T-helper 17 cell (primary cell): Measurements from ENCODE around the gene ATP4A. TPM values are rescaled to one million over a fixed set of nuclear protein-coding genes. Genes with fewer than 3 reads are reported as not detected.
"Not testable (repeated sequence)": the region's sequence is repeated elsewhere in the genome, so short reads cannot be mapped to it uniquely, and the experiment has no call there.

Experiments
- ATAC-seq: fragments of 150-1000 bp; cut with Tn5 transposase; 2 replicates; pipeline ENCODE4 v1.10.0; 2021; ENCODE audit warnings: mild to moderate bottlenecking, moderate library complexity
- DNase-seq, 3 donors: peaks; one replicate each; pipeline versions ENCODE4 v3.0.0 to v3.0.0-alpha.2; 2020 to 2021
- H3K9me3 ChIP-seq: one replicate; pipeline ENCODE4 v1.7.0; 2013; ENCODE audit warnings: low read length, mild to moderate bottlenecking; ENCODE audit not compliant: control insufficient read depth, poor library complexity, severe bottlenecking
- H3K27ac Mint-ChIP-seq: one replicate; pipeline ENCODE4 v1.8.0; 2022; ENCODE audit warnings: mild to moderate bottlenecking, moderate library complexity, mixed read lengths
- H3K27me3 Mint-ChIP-seq: one replicate; pipeline ENCODE4 v1.8.0; 2022; ENCODE audit warnings: mixed read lengths
- H3K36me3 Mint-ChIP-seq: one replicate; pipeline ENCODE4 v1.8.0; 2022; ENCODE audit warnings: low read depth, mixed read lengths
- H3K4me1 Mint-ChIP-seq: one replicate; pipeline ENCODE4 v1.8.0; 2022; ENCODE audit warnings: mild to moderate bottlenecking, mixed read lengths
- H3K4me3 Mint-ChIP-seq: one replicate; pipeline ENCODE4 v1.8.0; 2022; ENCODE audit warnings: mild to moderate bottlenecking, moderate library complexity, mixed read lengths
- total RNA-seq, 4 donors: library from RNA in 2 of 4; stranded (reverse) in 2 of 4; gene quantifications; one replicate each; pipeline ENCODE4 v1.2.3 and lab custom pipeline; 2022 to 2026

ATP4A gene
- total RNA-seq (not detected), total RNA-seq (lab: John Stamatoyannopoulos, UW) (0 reads per million in 2 donors)

GRCh38 chr19:35563207-35563829, at the start of gene ATP4A:
Gene ATP4A, minus strand, starts transcription at chr19:35563658. Its CDS starts 29 bp downstream, at chr19:35563629.
- Mint-ChIP-seq H3K27ac (no peak within 1 kb of the TSS), H3K4me3 (no peak within 1 kb of the TSS), H3K27me3 (peaks cover 67% of the 10 kb centered on the region), H3K36me3 (peaks cover 11% of the 10 kb centered on the region), H3K4me1 (peaks cover 14% of the 10 kb centered on the region)
- H3K9me3 ChIP-seq: no peaks in the 10 kb centered on the region
- DNase-seq: no peak
- ATAC-seq: no peak

DNA sequence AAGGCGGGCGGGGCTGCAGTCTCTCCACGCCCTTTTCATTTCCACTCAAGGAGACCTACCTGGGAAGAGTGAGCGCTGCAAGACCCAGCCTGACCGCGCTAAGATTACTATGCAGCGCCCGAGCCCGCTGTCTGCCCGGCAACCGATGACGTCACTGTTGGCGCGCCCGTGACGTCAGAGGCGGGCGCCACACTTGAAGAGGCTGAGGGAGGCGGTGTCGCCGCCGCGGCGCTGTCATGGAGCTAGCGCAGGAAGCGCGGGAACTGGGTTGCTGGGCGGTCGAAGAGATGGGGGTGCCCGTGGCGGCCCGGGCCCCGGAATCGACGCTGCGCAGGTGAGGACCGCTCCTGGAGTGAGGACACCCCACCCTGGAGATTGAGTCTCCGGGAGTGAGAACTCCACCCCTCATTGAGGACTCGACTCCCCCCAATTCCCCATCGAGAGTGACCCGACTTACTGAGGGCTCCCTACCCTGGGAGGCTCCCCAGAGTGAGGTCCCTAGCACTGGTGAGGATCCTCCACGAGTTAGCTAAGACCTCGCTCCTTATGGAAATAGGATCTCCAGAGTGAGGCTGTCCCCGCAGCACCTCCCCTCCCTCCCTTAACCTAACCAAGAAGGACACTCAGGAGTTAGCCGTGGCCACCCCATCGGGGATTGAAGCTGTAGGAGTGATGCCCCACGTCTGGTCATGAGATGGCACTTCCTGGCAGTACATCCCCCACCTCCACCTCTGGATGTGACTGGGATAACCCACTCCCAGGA, 49.3 kb upstream of the ATP4A start, which contains the start of gene HAUS5:
TSS of gene HAUS5 (plus strand) at position 177 of the 763 bp plus-strand sequence. CDS start at position 237, 60 bp downstream.
- ATAC-seq: peak; percentile 91
- H3K4me1 Mint-ChIP-seq: peaks cover 17% of the 10 kb centered on the region
- DNase-seq: peak; percentile 92 to 97 (median 93)
- peaks cover 2% of the 10 kb centered on the region for H3K36me3 Mint-ChIP-seq
- H3K27ac Mint-ChIP-seq: peak within 1 kb of the TSS; percentile 85
- no peaks in the 10 kb centered on the region for H3K9me3 ChIP-seq
- H3K4me3 Mint-ChIP-seq: peak within 1 kb of the TSS; percentile 85
- H3K27me3 Mint-ChIP-seq: no peaks in the 10 kb centered on the region

- Mint-ChIP-seq H3K4me1 (peaks cover 17% of the 10 kb centered on the region), H3K27ac (peak overlapping the region; percentile 85), H3K27me3 (no peaks in the 10 kb centered on the region), H3K36me3 (peaks cover 2% of the 10 kb centered on the region), H3K4me3 (peak overlapping the region; percentile 85)
- DNase-seq: no peak
- H3K9me3 ChIP-seq: no peaks in the 10 kb centered on the region
- ATAC-seq: no peak
Observed at GRCh38 chr19:35612224-35612558, 48.7 kb upstream of the ATP4A start.

DNA sequence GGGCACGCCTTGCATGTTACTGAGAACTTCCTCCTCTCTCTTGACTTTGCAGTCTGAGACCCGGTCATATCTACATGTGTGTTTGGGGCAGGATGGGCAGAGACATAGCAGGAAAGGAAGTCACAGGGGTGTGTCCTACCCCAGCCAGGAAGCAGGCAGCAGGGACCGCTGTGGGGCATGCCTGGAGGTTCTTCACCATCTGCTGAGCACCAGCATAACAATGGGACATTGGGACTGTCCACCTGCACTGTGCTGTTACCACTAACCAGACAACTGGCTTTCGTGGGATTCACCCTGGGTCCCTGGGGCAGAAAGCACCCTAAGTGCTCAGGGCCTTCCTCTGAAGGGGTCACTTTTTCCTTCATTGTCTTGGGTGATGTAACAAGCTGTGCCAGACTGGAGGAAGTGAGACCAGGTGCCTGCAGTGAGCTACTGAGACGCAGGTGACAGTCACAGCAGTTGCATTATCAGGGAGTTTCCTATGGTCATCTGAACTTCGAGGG, 46.4 kb upstream of the ATP4A start:
- DNase-seq (no peak), ATAC-seq (peak; percentile 46)
- H3K9me3 ChIP-seq: no peaks in the 10 kb centered on the region
- Mint-ChIP-seq H3K36me3 (no peaks in the 10 kb centered on the region), H3K4me1 (peaks cover 14% of the 10 kb centered on the region), H3K4me3 (peak overlapping the region; percentile 41), H3K27ac (peak overlapping the region; percentile 86), H3K27me3 (no peaks in the 10 kb centered on the region)

- no peaks in the 10 kb centered on the region for H3K9me3 ChIP-seq
- ATAC-seq (no peak), DNase-seq (no peak)
- Mint-ChIP-seq H3K27me3 (no peaks in the 10 kb centered on the region), H3K4me1 (peaks cover 16% of the 10 kb centered on the region), H3K27ac (peak overlapping the region; percentile 86), H3K4me3 (no peak overlapping the region), H3K36me3 (no peaks in the 10 kb centered on the region)
Observed at GRCh38 chr19:35608251-35608650, 44.8 kb upstream of the ATP4A start.

- no peak overlapping the region for H3K4me3 Mint-ChIP-seq
- no peaks in the 10 kb centered on the region for H3K27me3 Mint-ChIP-seq
- no peaks in the 10 kb centered on the region for H3K9me3 ChIP-seq
- H3K4me1 Mint-ChIP-seq: peaks cover 16% of the 10 kb centered on the region
- H3K27ac Mint-ChIP-seq: no peak overlapping the region
- ATAC-seq (no peak), DNase-seq (no peak)
- no peaks in the 10 kb centered on the region for H3K36me3 Mint-ChIP-seq
Observed at GRCh38 chr19:35607661-35608060, 44.2 kb upstream of the ATP4A start.

DNA sequence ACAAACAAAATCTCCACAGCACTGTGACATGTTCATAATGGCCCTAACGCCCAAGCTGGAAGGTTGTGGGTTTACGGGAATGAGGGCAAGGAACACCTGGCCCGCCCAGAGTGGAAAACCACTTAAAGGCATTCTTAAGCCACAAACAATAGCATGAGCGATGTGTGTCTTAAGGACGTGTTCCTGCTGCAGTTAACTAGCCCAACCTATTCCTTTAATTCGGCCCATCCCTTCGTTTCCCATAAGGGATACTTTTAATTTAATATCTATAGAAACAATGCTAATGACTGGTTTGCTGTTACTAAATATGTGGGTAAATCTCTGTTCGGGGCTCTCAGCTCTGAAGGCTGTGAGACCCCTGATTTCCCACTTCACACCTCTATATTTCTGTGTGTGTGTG, 43.7 kb upstream of the ATP4A start:
- not testable (repeated sequence) for H3K27ac Mint-ChIP-seq, DNase-seq, ATAC-seq, H3K9me3 ChIP-seq, H3K4me3 Mint-ChIP-seq, H3K27me3 Mint-ChIP-seq, H3K36me3 Mint-ChIP-seq
- peaks cover 12% of the 10 kb centered on the region for H3K4me1 Mint-ChIP-seq

- not testable (repeated sequence) for H3K9me3 ChIP-seq, ATAC-seq, H3K4me1 Mint-ChIP-seq, H3K27me3 Mint-ChIP-seq, H3K36me3 Mint-ChIP-seq, H3K27ac Mint-ChIP-seq, DNase-seq, H3K4me3 Mint-ChIP-seq
Observed at GRCh38 chr19:35604436-35604835, 41.0 kb upstream of the ATP4A start.

DNA sequence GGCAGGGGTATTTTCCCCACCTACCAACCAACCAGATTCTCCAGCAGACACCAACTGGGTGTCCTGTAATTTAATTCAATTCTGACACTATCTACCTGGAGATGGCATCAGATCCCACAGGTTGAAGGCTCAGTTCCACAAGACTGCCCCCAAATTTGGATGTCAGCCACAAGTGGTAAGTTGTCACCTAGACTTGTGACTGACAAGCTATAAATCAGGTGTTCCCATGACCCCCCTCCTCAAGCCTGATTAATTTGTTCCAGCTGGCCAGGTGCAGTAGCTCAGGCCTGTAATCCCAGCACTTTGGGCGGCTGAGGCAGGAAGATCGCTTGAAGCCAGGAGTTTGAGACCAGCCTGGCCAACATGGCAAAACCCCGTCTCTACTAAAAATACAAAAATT, 38.5 kb upstream of the ATP4A start:
- H3K27ac Mint-ChIP-seq: no peak overlapping the region
- H3K27me3 Mint-ChIP-seq: no peaks in the 10 kb centered on the region
- DNase-seq (no peak), ATAC-seq (no peak)
- H3K4me1 Mint-ChIP-seq: peaks cover 2% of the 10 kb centered on the region
- H3K36me3 Mint-ChIP-seq: no peaks in the 10 kb centered on the region
- H3K4me3 Mint-ChIP-seq: no peak overlapping the region
- no peaks in the 10 kb centered on the region for H3K9me3 ChIP-seq

DNA sequence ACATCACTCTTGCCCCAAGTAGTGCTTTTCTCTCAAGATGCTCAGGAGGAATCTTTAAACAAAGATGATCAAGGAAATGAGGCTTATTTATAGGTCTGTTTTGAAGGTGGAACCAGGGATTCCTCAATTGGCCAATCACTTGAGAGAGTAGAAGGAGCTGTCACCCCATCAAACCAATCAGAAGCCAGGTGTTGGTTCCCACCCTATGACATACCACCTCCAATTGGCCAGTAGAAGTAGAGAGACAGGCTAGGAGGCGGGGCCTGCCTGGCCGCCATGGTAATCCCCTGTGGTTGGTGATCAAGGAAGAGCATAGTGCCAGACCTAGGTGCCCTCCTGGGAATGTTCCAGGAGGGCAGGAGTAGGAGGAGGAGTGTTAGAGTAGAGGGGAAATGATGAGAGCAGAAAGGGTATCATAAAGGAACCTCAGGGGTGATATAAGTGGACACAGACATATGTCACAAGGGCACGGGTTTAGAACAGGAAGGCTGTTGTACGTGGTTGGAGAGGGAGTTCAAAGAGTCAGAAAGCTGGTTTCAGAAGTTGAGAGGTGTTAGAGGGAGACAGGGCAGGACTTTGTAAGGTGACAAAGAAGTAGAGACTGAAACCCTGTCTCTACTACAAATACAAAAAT, 33.0 kb upstream of the ATP4A start:
- peaks cover 9% of the 10 kb centered on the region for H3K4me1 Mint-ChIP-seq

DNA sequence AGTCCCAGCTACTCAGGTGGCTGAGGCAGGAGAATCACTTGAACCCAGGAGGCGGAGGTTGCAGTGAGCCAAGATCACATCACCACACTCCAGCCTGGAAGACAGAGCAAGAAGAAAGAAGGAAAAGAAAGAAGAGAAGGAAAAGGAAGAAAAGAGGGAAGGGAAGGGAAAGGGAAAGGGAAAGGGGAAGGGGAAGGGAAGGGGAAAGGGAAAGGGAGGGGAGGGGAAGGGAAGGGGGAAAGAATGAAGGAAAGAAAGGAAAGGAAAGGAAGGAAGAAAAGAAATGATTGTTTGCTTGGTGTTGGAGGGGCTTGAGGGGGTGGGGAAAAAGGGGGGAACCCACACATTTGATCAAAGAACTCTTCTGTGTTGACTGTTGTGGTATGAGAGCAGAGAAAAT, 32.5 kb upstream of the ATP4A start:
- Mint-ChIP-seq H3K27ac (no peak overlapping the region), H3K4me1 (peaks cover 9% of the 10 kb centered on the region), H3K4me3 (no peak overlapping the region), H3K27me3 (peaks cover 5% of the 10 kb centered on the region), H3K36me3 (peaks cover 3% of the 10 kb centered on the region)
- DNase-seq (no peak), ATAC-seq (no peak)
- no peaks in the 10 kb centered on the region for H3K9me3 ChIP-seq

More for the DNA sequence above, 33.0 kb upstream of the ATP4A start:
- H3K27me3 Mint-ChIP-seq: peaks cover 5% of the 10 kb centered on the region
- peaks cover 3% of the 10 kb centered on the region for H3K36me3 Mint-ChIP-seq
- no peak overlapping the region for H3K4me3 Mint-ChIP-seq
- no peak for DNase-seq
- no peaks in the 10 kb centered on the region for H3K9me3 ChIP-seq
- ATAC-seq: no peak
- H3K27ac Mint-ChIP-seq: no peak overlapping the region

DNA sequence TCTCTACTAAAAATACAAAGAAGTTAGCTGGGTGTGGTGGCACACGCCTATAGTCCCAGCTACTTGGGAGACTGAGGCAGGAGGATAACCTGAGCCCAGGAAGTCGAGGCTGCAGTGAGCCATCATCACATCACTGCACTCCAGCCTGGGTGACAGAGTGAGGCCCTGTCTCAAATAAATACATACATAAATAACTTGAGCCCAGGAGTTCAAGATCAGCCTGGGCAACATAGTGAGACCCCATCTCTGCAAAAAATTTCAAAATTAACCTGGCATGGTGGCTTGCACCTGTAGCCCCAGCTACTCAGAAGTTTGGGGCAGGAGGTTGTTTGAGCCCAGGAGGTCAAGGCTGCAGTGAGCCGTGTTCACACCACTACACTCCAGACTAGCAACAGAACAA, 31.6 kb upstream of the ATP4A start:
- not testable (repeated sequence) for ATAC-seq, DNase-seq, H3K9me3 ChIP-seq, H3K4me1 Mint-ChIP-seq, H3K36me3 Mint-ChIP-seq, H3K27me3 Mint-ChIP-seq, H3K27ac Mint-ChIP-seq, H3K4me3 Mint-ChIP-seq

GRCh38 chr19:35592226-35592625, 28.8 kb upstream of the ATP4A start:
- Mint-ChIP-seq H3K4me3 (no peak overlapping the region), H3K4me1 (peaks cover 9% of the 10 kb centered on the region), H3K27me3 (peaks cover 13% of the 10 kb centered on the region), H3K36me3 (peaks cover 3% of the 10 kb centered on the region), H3K27ac (no peak overlapping the region)
- no peak for ATAC-seq
- DNase-seq: no peak
- H3K9me3 ChIP-seq: no peaks in the 10 kb centered on the region
